GM12878 (cell line): ENCODE data around the gene VAMP3.

Experiments used
- SMAD1 ChIP-seq: fragments of 450-650 bp; IDR thresholded peaks from 2 replicates; pipeline ENCODE4 v1.6.1; 2018; ENCODE audit warnings: mild to moderate bottlenecking, low read depth; ENCODE audit not compliant: partially characterized antibody
- ZSCAN29 ChIP-seq: fragments of 450-650 bp; IDR thresholded peaks from 2 replicates; pipeline ENCODE4 v1.6.1; 2017; ENCODE audit warnings: mild to moderate bottlenecking, moderate library complexity

GRCh38 chr1:7754234-7754633 lies 16.9 kb upstream of the VAMP3 start:
- no peak for TF ChIP-seq ZSCAN29
- TF ChIP-seq SMAD1, result no peak
